CD4-positive, alpha-beta T cell (primary cell): ENCODE results near the gene FBXW4. TPM values are rescaled to one million over a fixed set of nuclear protein-coding genes. Genes with fewer than 3 reads are reported as not detected.
A peak's percentile ranks its signal among the peaks of the same experiment; 100 is the strongest.

Experiments
- ATAC-seq: fragments of 200-7000 bp; cut with Tn5 transposase; one replicate; pipeline ENCODE4 v1.10.0; 2022; ENCODE audit warnings: mild to moderate bottlenecking; ENCODE audit not compliant: poor library complexity
- CTCF ChIA-PET: fragments of 350-600 bp; sonication (Branson Sonifier 250); formaldehyde crosslinking; loops from one replicate; lab custom pipeline; 2021; ENCODE audit warnings: antibody characterized with exemption, inconsistent platforms; lab: Charles Lee
- POLR2A ChIA-PET: fragments of 350-600 bp; sonication (Branson Sonifier 250); formaldehyde crosslinking; loops from one replicate; lab custom pipeline; 2021; ENCODE audit warnings: antibody characterized with exemption, inconsistent platforms; lab: Charles Lee
- DNase-seq, 14 experiments: peaks; one replicate each; pipeline ENCODE4 v3.0.0-alpha.2; 2013 to 2020; ENCODE audit warnings: mixed read lengths in 2 of 14
- H3K27ac ChIP-seq, 2 donors: one replicate each; pipeline versions ENCODE4 v1.5.1 to v1.7.0; 2013; ENCODE audit warnings: low read length in 2 of 2, low read depth in 1 of 2, mild to moderate bottlenecking in 1 of 2
- H3K27me3 ChIP-seq, 2 experiments: 1 replicate in 1 of 2; 2 replicates in 1 of 2; pipeline versions ENCODE4 v1.6.1 to v1.7.0; 2013; ENCODE audit warnings: low read length in 2 of 2, control low read depth in 1 of 2, mild to moderate bottlenecking in 1 of 2, moderate library complexity in 1 of 2; ENCODE audit not compliant: insufficient read depth in 2 of 2, control insufficient read depth in 1 of 2
- H3K36me3 ChIP-seq: one replicate; pipeline ENCODE4 v1.6.1; 2013; ENCODE audit warnings: low read length, control low read depth; ENCODE audit not compliant: insufficient read depth
- H3K4me1 ChIP-seq: one replicate; pipeline ENCODE4 v1.6.1; 2013; ENCODE audit warnings: low read length, control low read depth; ENCODE audit not compliant: insufficient read depth
- H3K4me3 ChIP-seq: one replicate; pipeline ENCODE4 v1.5.1; 2013; ENCODE audit warnings: mild to moderate bottlenecking, low read length, moderate library complexity
- H3K9me3 ChIP-seq, 2 experiments: 1 replicate in 1 of 2; 2 replicates in 1 of 2; pipeline versions ENCODE4 v1.6.1 to v1.7.0; 2013; ENCODE audit warnings: low read length in 2 of 2, mild to moderate bottlenecking in 2 of 2, control low read depth in 1 of 2, moderate library complexity in 1 of 2; ENCODE audit not compliant: control insufficient read depth in 1 of 2, insufficient read depth in 1 of 2
- H3K27ac Mint-ChIP-seq: one replicate; pipeline ENCODE4 v1.8.0; 2020; ENCODE audit warnings: mixed read lengths
- H3K27me3 Mint-ChIP-seq: one replicate; pipeline ENCODE4 v1.8.0; 2021; ENCODE audit warnings: mixed read lengths
- H3K36me3 Mint-ChIP-seq: one replicate; pipeline ENCODE4 v1.8.0; 2021; ENCODE audit warnings: low read depth, mixed read lengths
- H3K4me1 Mint-ChIP-seq: one replicate; pipeline ENCODE4 v1.8.0; 2021; ENCODE audit warnings: low read depth, mixed read lengths
- H3K4me3 Mint-ChIP-seq: one replicate; pipeline ENCODE4 v1.8.0; 2020; ENCODE audit warnings: mild to moderate bottlenecking, mixed read lengths
- H3K9me3 Mint-ChIP-seq: one replicate; pipeline ENCODE4 v1.8.0; 2020; ENCODE audit warnings: mixed read lengths
- CTCF ChIP-seq: fragments of 200-600 bp; IDR thresholded peaks from one replicate; pipeline ENCODE4 v1.8.0; 2022; ENCODE audit warnings: antibody characterized with exemption, mild to moderate bottlenecking
- intact Hi-C, 2 experiments: fragments of 100-400 bp; cut with DNase I in 1 of 2; cut with micrococcal nuclease in 1 of 2; formaldehyde crosslinking; loops; one replicate each; pipeline versions ENCODE4 v1.15.1 to v1.9.0; 2023 to 2025; cut with DNase I, micrococcal nuclease
- polyA plus RNA-seq, 2 donors: library from polyadenylated mRNA; unstranded; fragments of 120-200 nt; gene quantifications; one replicate each; pipeline ENCODE4 v1.2.1, GENCODE V29; 2013
- total RNA-seq, 174 experiments: library from RNA in 2 of 174; stranded (reverse) in 2 of 174; gene quantifications; one replicate each; pipeline ENCODE4 v1.2.3 and lab custom pipeline; 2021 to 2026

FBXW4 gene
- total RNA-seq (10 to 100 TPM; 69.7 to 76.4 TPM), total RNA-seq (lab: John Stamatoyannopoulos, UW) (14.3 to 79.7 (median 49.2) reads per million in 172 experiments)
- 42.3 TPM for polyA plus RNA-seq (2013, experiment 1 of 2)
- polyA plus RNA-seq (2013, experiment 2 of 2), result 45.3 TPM

- intact Hi-C loops, result loop anchor here in 1 of 2 experiments (5.0 to 10.0 kb wide), 4 partner anchors 87 to 1670 kb away; partner anchors contain the start of genes DPCD, NPM3, OGA and POLL
- Mint-ChIP-seq H3K4me1 (peaks cover 50% of the 10 kb centered on the region), H3K9me3 (no peaks in the 10 kb centered on the region), H3K4me3 (peak within 1 kb of the TSS; percentile 99), H3K27ac (peak within 1 kb of the TSS; percentile 98), H3K36me3 (peaks cover 19% of the 10 kb centered on the region), H3K27me3 (no peaks in the 10 kb centered on the region)
- Histone ChIP-seq H3K27me3 (no peaks in the 10 kb centered on the region), H3K9me3 (no peaks in the 10 kb centered on the region), H3K27ac (peak within 1 kb of the TSS; percentile 96 to 97), H3K4me1 (peaks cover 23% of the 10 kb centered on the region), H3K4me3 (peak within 1 kb of the TSS; percentile 88), H3K36me3 (no peaks in the 10 kb centered on the region)
- POLR2A ChIA-PET, result interaction anchor here (0.8 to 1.9 kb wide), 4 partner anchors 11 to 136 kb away, joined by 3 to 5 read pairs (median 5); partner anchors contain the start of genes DPCD, NPM3 and POLL
- CTCF ChIA-PET, result interaction anchor here (0.7 kb wide), 1 partner anchor 13 kb away, joined by 3 read pairs; no protein-coding TSS in a partner anchor
- DNase-seq (peak; percentile 44 to 88 (median 64)), ATAC-seq (peak; percentile 69)
- TF ChIP-seq CTCF, result no peak
Measured at GRCh38 chr10:101694674-101695403, at the start of gene FBXW4. TSS of gene FBXW4 (minus strand) at chr10:101695170. CDS start at chr10:101695105, 65 bp downstream.

DNA sequence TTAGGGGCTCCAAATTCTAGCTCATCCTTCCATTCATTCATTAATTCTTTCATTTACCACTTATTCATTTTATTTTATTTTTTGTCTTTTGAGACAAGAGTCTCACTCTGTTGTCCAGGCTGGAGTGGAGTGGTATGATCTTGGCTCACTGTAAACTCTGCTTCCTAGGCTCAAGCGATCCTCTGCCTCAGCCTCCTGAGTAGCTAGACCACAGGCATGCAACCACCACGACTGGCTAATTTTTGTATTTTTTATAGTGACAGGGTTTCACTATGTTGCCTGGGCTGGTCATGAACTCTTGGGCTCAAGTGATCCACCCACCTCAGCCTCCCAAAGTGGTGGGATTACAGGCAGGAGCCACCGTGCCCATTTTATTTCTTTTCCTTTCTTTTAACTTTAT is 49.3 kb upstream of the FBXW4 start:
- Mint-ChIP-seq H3K4me1 (no peaks in the 10 kb centered on the region), H3K9me3 (no peaks in the 10 kb centered on the region), H3K27me3 (peaks cover 3% of the 10 kb centered on the region), H3K27ac (no peak overlapping the region), H3K4me3 (no peak overlapping the region), H3K36me3 (no peaks in the 10 kb centered on the region)
- ChIA-PET POLR2A (no interaction called here), CTCF (no interaction called here)
- DNase-seq (no peak), ATAC-seq (no peak)
- Histone ChIP-seq H3K4me1 (no peaks in the 10 kb centered on the region), H3K27ac (no peak overlapping the region), H3K9me3 (no peaks in the 10 kb centered on the region), H3K36me3 (no peaks in the 10 kb centered on the region), H3K4me3 (no peak overlapping the region), H3K27me3 (peaks cover 3 to 4% of the 10 kb centered on the region in 2 experiments)
- intact Hi-C loops, result no loop called here
- TF ChIP-seq CTCF, result no peak

DNA sequence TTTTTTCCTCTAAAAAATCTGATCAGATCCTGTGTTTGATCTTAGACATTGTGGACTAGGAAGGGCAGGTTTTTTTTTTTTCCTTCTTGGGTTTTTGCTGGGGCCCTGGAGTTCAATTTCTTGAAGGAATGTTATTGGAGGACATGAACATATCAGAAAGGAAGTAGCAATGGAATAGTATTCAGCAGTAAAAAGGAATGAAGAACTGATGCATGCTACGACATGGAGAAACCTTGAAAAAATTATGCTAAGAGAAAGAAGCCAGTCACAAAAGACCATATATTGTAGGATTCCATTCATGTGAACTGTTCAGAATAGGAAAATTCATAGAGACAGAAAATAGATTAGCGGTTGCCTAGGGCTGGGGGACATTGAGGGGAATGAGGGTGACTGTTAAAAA is 47.0 kb upstream of the FBXW4 start:
- CTCF ChIA-PET, result no interaction called here
- no peak overlapping the region for H3K27ac ChIP-seq

More for the DNA sequence above, 47.0 kb upstream of the FBXW4 start:
- no peaks in the 10 kb centered on the region for H3K36me3 Mint-ChIP-seq
- DNase-seq, result no peak
- no peaks in the 10 kb centered on the region for H3K4me1 Mint-ChIP-seq
- Histone ChIP-seq H3K4me3 (no peak overlapping the region), H3K27me3 (peaks cover 3 to 4% of the 10 kb centered on the region in 2 experiments), H3K4me1 (no peaks in the 10 kb centered on the region), H3K36me3 (no peaks in the 10 kb centered on the region), H3K9me3 (no peaks in the 10 kb centered on the region)
- intact Hi-C loops, result no loop called here
- no peak overlapping the region for H3K4me3 Mint-ChIP-seq
- ATAC-seq, result no peak
- no peaks in the 10 kb centered on the region for H3K9me3 Mint-ChIP-seq
- H3K27me3 Mint-ChIP-seq, result peaks cover 3% of the 10 kb centered on the region
- POLR2A ChIA-PET, result no interaction called here
- no peak for TF ChIP-seq CTCF
- H3K27ac Mint-ChIP-seq, result no peak overlapping the region
